ENCODE results near the gene GPRC5B. TPM values are rescaled to one million over a fixed set of nuclear protein-coding genes. Genes with fewer than 3 reads are reported as not detected.
A peak's percentile ranks its signal among the peaks of the same experiment; 100 is the strongest.

Gene GPRC5B
- total and polyA plus RNA-seq, 5 donors from 2014 or later = 0.14 to 0.42 (median 0.26) TPM; not detected in 1

DNA sequence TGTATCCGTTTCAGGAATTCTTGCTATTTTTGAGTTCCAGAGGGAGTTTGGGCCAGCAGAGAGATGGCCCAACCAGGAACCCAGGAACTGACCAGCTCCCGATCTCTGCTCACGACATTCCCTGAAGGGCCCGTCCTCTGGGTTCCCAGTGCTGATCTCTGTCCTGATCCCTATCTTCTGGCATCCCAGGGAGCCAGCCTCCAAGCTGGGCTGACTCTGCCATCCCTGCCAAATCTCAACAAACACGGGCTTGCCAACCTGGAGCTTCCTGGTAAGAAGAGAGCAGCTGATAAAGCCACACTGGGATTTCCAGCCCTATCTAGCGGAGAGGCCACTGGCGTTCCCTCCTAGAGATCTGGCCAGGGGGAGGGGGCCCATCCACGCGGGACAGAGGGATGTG is 16.2 kb downstream of the GPRC5B start:
- DNase-seq (no peak), ATAC-seq (ENCODE audit: low read depth in 2 of 2) (no peak)
- Mint-ChIP-seq H3K4me3 (no peak overlapping the region), H3K4me1 (no peaks in the 10 kb centered on the region), H3K36me3 (peaks cover 3% of the 10 kb centered on the region), H3K27ac (no peak overlapping the region), H3K27me3 (no peaks in the 10 kb centered on the region), H3K9me3 (peaks cover 0 to 1% (median 0%) of the 10 kb centered on the region in 7 donors)
- Histone ChIP-seq H3K4me1 (ENCODE audit: control insufficient read depth, insufficient read depth, low read length, poor library complexity, severe bottlenecking) (no peaks in the 10 kb centered on the region), H3K36me3 (ENCODE audit: control insufficient read depth, insufficient read depth, low read length) (no peaks in the 10 kb centered on the region), H3K27ac (ENCODE audit: insufficient read depth, low read length, poor library complexity, severe bottlenecking) (no peak overlapping the region), H3K27me3 (ENCODE audit: control insufficient read depth, insufficient read depth, low read length) (no peaks in the 10 kb centered on the region), H3K9me3 (ENCODE audit: control insufficient read depth in 2 of 2, low read length in 2 of 2) (no peaks in the 10 kb centered on the region), H3K4me3 (ENCODE audit: low read depth, low read length) (no peak overlapping the region)

DNA sequence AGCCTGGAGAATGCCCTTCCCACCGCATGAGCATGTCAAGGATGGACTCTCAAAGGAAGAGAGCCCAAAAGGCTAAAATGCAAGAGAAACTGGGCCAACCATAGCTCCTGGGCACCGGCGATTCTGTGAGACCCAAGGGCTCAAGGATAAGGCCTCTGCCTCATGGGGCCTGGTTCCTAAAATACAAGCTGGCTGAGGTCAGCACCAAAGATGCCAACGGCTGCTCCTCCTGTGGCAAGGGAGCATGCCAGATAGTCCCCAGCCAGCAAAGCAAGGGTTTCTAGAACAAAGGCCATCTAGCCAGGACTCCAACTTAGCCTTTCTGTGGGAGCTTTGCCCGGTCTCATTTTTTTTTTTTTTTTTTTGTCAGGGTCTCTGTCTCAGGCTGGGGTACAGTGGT is 20.1 kb downstream of the GPRC5B start:
- Mint-ChIP-seq H3K36me3 (peaks cover 3% of the 10 kb centered on the region), H3K27ac (no peak overlapping the region)
- ATAC-seq (ENCODE audit: low read depth in 2 of 2) = no peak

DNA sequence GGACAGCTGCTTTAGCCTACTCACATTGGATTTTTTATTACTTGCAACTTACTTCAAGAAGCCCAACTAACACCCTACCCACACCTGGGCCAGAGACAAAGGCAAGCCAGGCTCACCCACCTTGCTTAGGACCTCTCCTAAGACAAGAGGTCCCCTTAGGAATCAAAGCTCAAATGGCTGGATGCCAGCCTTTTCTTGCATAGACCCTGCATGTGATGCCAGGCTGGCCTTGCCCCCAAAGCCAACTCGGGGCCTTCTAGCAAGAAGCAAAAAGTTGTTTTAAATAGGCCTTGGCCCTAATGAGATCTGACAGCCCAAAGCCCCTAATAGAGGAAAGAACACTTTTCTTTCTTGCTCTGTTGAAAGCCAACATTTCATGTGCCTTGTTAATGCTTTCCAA is 20.7 kb downstream of the GPRC5B start:
- H3K9me3 Mint-ChIP-seq = no peaks in the 10 kb centered on the region

More for the DNA sequence above, 20.1 kb downstream of the GPRC5B start:
- no peaks in the 10 kb centered on the region for H3K4me1 Mint-ChIP-seq
- Histone ChIP-seq H3K36me3 (ENCODE audit: control insufficient read depth, insufficient read depth, low read length) (no peaks in the 10 kb centered on the region), H3K4me1 (ENCODE audit: control insufficient read depth, insufficient read depth, low read length, poor library complexity, severe bottlenecking) (no peaks in the 10 kb centered on the region), H3K9me3 (ENCODE audit: control insufficient read depth in 2 of 2, low read length in 2 of 2) (no peaks in the 10 kb centered on the region), H3K4me3 (ENCODE audit: low read depth, low read length) (no peak overlapping the region), H3K27me3 (ENCODE audit: control insufficient read depth, insufficient read depth, low read length) (no peaks in the 10 kb centered on the region), H3K27ac (ENCODE audit: insufficient read depth, low read length, poor library complexity, severe bottlenecking) (no peak overlapping the region)
- no peak overlapping the region for H3K4me3 Mint-ChIP-seq
- no peaks in the 10 kb centered on the region for H3K9me3 Mint-ChIP-seq
- no peak for DNase-seq
- H3K27me3 Mint-ChIP-seq = no peaks in the 10 kb centered on the region

DNA sequence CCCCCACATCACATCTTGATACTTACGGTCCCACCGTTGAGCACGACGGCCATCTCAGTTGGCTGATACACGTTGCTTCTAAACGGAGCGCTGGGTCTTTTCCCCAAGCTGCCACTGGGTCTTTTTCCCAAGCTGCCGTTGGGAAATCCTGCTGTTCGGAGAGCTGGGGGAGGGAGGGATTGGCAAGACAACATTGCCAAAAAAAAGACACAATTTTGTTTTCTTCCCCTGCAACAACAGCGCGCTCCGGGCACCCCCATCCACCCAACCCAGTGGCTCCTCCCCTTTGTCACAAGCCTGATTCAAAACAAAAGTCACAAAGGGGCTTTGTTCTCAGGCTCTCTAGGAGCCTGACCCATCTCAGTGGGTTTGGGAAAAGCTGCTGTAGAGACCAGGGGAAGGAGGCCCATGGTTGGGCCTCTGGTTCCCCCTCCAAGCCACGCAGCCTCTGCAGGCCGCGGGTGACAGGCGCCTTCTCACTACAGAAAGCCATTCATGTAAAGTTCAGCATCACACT is 22.8 kb downstream of the GPRC5B start:
- Mint-ChIP-seq H3K27me3 (no peaks in the 10 kb centered on the region), H3K27ac (peak overlapping the region in 1 of 3 donors; percentile 14), H3K36me3 (no peaks in the 10 kb centered on the region), H3K9me3 (no peaks in the 10 kb centered on the region), H3K4me1 (no peaks in the 10 kb centered on the region), H3K4me3 (no peak overlapping the region)
- Histone ChIP-seq H3K27me3 (ENCODE audit: control insufficient read depth, insufficient read depth, low read length) (no peaks in the 10 kb centered on the region), H3K9me3 (ENCODE audit: control insufficient read depth in 2 of 2, low read length in 2 of 2) (no peaks in the 10 kb centered on the region), H3K4me1 (ENCODE audit: control insufficient read depth, insufficient read depth, low read length, poor library complexity, severe bottlenecking) (no peaks in the 10 kb centered on the region), H3K4me3 (ENCODE audit: low read depth, low read length) (no peak overlapping the region), H3K36me3 (ENCODE audit: control insufficient read depth, insufficient read depth, low read length) (no peaks in the 10 kb centered on the region), H3K27ac (ENCODE audit: insufficient read depth, low read length, poor library complexity, severe bottlenecking) (no peak overlapping the region)
- no peak for ATAC-seq (ENCODE audit: low read depth in 2 of 2)
- DNase-seq = no peak

More for the DNA sequence above, 20.7 kb downstream of the GPRC5B start:
- DNase-seq = no peak
- Mint-ChIP-seq H3K4me3 (no peak overlapping the region), H3K27ac (no peak overlapping the region), H3K36me3 (peaks cover 3% of the 10 kb centered on the region), H3K27me3 (no peaks in the 10 kb centered on the region), H3K4me1 (no peaks in the 10 kb centered on the region)
- H3K4me1 ChIP-seq (ENCODE audit: control insufficient read depth, insufficient read depth, low read length, poor library complexity, severe bottlenecking) = no peaks in the 10 kb centered on the region
- no peaks in the 10 kb centered on the region for H3K36me3 ChIP-seq (ENCODE audit: control insufficient read depth, insufficient read depth, low read length)
- no peak overlapping the region for H3K4me3 ChIP-seq (ENCODE audit: low read depth, low read length)
- no peaks in the 10 kb centered on the region for H3K27me3 ChIP-seq (ENCODE audit: control insufficient read depth, insufficient read depth, low read length)
- ATAC-seq (ENCODE audit: low read depth in 2 of 2) = no peak
- no peaks in the 10 kb centered on the region for H3K9me3 ChIP-seq (ENCODE audit: control insufficient read depth in 2 of 2, low read length in 2 of 2)
- H3K27ac ChIP-seq (ENCODE audit: insufficient read depth, low read length, poor library complexity, severe bottlenecking) = no peak overlapping the region

DNA sequence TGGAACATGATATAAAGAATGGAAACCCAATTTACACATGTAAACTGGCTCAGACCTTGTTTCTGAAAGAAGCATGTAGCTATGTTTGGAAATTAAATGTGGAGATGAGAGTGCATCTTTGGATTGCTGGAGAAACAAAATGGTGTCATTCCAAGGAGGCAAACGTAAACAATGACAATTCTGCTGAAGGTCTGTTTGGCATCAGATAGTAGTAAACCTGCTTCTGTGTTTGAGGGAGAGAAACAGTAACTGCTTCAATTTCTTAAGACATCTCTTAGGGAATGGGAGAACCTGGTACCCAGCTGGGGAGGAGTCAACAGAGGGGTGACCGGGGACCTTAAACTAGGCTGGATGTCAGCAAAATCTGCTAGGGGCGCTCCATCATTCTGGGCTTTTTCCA is 23.5 kb downstream of the GPRC5B start:
- no peak for DNase-seq
- H3K27me3 Mint-ChIP-seq = no peaks in the 10 kb centered on the region
- no peak overlapping the region for H3K4me3 Mint-ChIP-seq
- no peaks in the 10 kb centered on the region for H3K4me1 ChIP-seq (ENCODE audit: control insufficient read depth, insufficient read depth, low read length, poor library complexity, severe bottlenecking)
- no peaks in the 10 kb centered on the region for H3K36me3 ChIP-seq (ENCODE audit: control insufficient read depth, insufficient read depth, low read length)
- ATAC-seq (ENCODE audit: low read depth in 2 of 2) = no peak
- no peaks in the 10 kb centered on the region for H3K27me3 ChIP-seq (ENCODE audit: control insufficient read depth, insufficient read depth, low read length)
- no peaks in the 10 kb centered on the region for H3K4me1 Mint-ChIP-seq
- H3K4me3 ChIP-seq (ENCODE audit: low read depth, low read length) = no peak overlapping the region
- no peak overlapping the region for H3K27ac ChIP-seq (ENCODE audit: insufficient read depth, low read length, poor library complexity, severe bottlenecking)
- no peak overlapping the region for H3K27ac Mint-ChIP-seq
- no peaks in the 10 kb centered on the region for H3K36me3 Mint-ChIP-seq
- no peaks in the 10 kb centered on the region for H3K9me3 ChIP-seq (ENCODE audit: control insufficient read depth in 2 of 2, low read length in 2 of 2)
- no peaks in the 10 kb centered on the region for H3K9me3 Mint-ChIP-seq

DNA sequence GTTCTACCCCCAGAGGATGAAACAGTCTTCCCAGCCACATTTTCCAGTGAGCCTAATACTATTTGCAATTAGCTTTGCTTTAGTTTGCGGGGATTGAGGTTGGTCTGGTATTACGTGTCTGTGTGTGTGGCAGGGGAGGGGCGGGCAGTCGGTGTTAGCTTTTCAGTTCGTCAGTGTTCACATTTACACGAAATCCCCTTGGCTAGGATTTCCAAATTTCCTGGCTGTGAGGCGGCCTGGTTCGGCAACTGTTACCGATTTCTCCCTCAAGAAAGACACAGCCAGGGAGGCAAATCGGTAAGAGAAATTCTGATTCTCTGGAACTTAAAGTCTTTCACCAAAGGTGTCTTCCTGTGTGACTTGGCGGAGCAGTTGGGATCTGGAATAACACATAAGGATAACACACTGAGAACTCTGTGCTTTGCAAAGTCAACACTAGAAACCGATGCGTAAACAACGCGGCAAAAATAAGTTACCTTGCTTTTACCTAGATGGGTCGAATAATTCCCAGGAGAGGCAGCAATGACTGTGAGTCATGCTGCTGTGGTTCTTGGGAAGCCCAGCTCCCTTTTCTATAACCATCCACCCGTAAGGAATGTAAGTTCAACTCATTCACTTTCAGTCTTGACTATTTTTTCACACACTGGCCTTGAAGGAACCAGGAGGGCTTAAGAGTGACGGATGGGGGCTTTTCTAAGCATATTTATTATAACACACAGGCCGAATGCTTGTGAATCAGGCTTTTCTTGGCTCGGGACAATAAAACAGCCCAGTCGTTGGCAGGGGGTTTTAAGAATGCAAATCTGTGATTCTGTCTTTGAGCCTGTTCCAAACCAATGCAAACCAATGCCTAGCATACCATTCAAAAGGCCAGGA is 24.2 kb downstream of the GPRC5B start:
- no peak overlapping the region for H3K4me3 Mint-ChIP-seq
- no peaks in the 10 kb centered on the region for H3K36me3 ChIP-seq (ENCODE audit: control insufficient read depth, insufficient read depth, low read length)
- no peak overlapping the region for H3K4me3 ChIP-seq (ENCODE audit: low read depth, low read length)
- H3K4me1 Mint-ChIP-seq = no peaks in the 10 kb centered on the region
- no peaks in the 10 kb centered on the region for H3K4me1 ChIP-seq (ENCODE audit: control insufficient read depth, insufficient read depth, low read length, poor library complexity, severe bottlenecking)
- ATAC-seq (ENCODE audit: low read depth in 2 of 2) = no peak
- no peak overlapping the region for H3K27ac ChIP-seq (ENCODE audit: insufficient read depth, low read length, poor library complexity, severe bottlenecking)
- DNase-seq = no peak
- no peak overlapping the region for H3K27ac Mint-ChIP-seq
- H3K9me3 Mint-ChIP-seq = no peaks in the 10 kb centered on the region
- H3K9me3 ChIP-seq (ENCODE audit: control insufficient read depth in 2 of 2, low read length in 2 of 2) = no peaks in the 10 kb centered on the region
- no peaks in the 10 kb centered on the region for H3K27me3 Mint-ChIP-seq
- no peaks in the 10 kb centered on the region for H3K27me3 ChIP-seq (ENCODE audit: control insufficient read depth, insufficient read depth, low read length)
- no peaks in the 10 kb centered on the region for H3K36me3 Mint-ChIP-seq

DNA sequence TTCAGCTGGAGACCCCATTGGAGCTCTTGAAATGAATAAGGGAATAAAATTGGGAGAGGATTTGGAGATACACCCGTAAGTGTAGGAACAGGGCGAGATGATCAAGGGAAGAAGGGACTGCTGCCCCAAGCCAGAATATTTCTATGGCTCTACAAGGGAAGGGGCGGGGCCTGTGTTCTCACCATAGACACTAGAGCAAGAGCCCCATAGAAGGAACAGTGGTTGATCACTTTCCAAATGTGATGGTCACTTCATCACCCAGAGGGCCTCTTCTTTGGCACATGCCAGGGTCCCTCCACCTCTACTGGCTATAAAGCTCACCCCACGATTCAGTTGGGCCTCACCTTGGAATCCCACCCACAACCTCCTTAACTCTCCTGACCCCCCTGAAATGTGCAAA is 25.0 kb downstream of the GPRC5B start:
- no peak overlapping the region for H3K4me3 Mint-ChIP-seq
- no peaks in the 10 kb centered on the region for H3K9me3 ChIP-seq (ENCODE audit: control insufficient read depth in 2 of 2, low read length in 2 of 2)
- DNase-seq (no peak), ATAC-seq (ENCODE audit: low read depth in 2 of 2) (no peak)
- no peaks in the 10 kb centered on the region for H3K27me3 ChIP-seq (ENCODE audit: control insufficient read depth, insufficient read depth, low read length)
- no peaks in the 10 kb centered on the region for H3K4me1 ChIP-seq (ENCODE audit: control insufficient read depth, insufficient read depth, low read length, poor library complexity, severe bottlenecking)
- H3K36me3 ChIP-seq (ENCODE audit: control insufficient read depth, insufficient read depth, low read length) = no peaks in the 10 kb centered on the region
- H3K9me3 Mint-ChIP-seq = no peaks in the 10 kb centered on the region
- H3K4me3 ChIP-seq (ENCODE audit: low read depth, low read length) = no peak overlapping the region
- no peak overlapping the region for H3K27ac ChIP-seq (ENCODE audit: insufficient read depth, low read length, poor library complexity, severe bottlenecking)
- no peaks in the 10 kb centered on the region for H3K27me3 Mint-ChIP-seq
- H3K4me1 Mint-ChIP-seq = no peaks in the 10 kb centered on the region
- H3K36me3 Mint-ChIP-seq = no peaks in the 10 kb centered on the region
- no peak overlapping the region for H3K27ac Mint-ChIP-seq

DNA sequence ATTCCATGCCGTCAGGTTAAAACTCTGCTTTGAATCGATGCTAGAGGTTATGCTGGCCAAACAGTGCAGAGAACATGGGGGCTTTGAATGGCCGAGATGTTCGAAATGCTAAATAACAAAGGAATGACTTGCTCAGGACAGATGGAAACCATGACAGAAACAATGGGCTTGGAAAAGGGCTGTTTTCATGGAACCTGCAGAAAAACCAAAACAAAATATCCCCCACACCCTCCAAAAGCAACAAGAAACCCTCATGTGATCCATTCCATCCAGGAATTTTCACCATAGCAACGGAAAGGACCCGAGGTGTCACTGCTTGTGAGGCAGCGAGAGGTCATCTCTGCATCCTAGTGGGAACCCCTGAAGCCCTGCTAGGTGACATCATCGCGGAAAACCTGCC is 25.5 kb downstream of the GPRC5B start:
- no peaks in the 10 kb centered on the region for H3K36me3 Mint-ChIP-seq
- H3K9me3 Mint-ChIP-seq = no peaks in the 10 kb centered on the region
- no peaks in the 10 kb centered on the region for H3K36me3 ChIP-seq (ENCODE audit: control insufficient read depth, insufficient read depth, low read length)
- H3K4me3 Mint-ChIP-seq = no peak overlapping the region
- no peaks in the 10 kb centered on the region for H3K4me1 ChIP-seq (ENCODE audit: control insufficient read depth, insufficient read depth, low read length, poor library complexity, severe bottlenecking)
- H3K27ac Mint-ChIP-seq = no peak overlapping the region
- H3K27me3 Mint-ChIP-seq = no peaks in the 10 kb centered on the region
- no peaks in the 10 kb centered on the region for H3K9me3 ChIP-seq (ENCODE audit: control insufficient read depth in 2 of 2, low read length in 2 of 2)
- DNase-seq (no peak), ATAC-seq (ENCODE audit: low read depth in 2 of 2) (no peak)
- no peak overlapping the region for H3K27ac ChIP-seq (ENCODE audit: insufficient read depth, low read length, poor library complexity, severe bottlenecking)
- no peaks in the 10 kb centered on the region for H3K27me3 ChIP-seq (ENCODE audit: control insufficient read depth, insufficient read depth, low read length)
- H3K4me3 ChIP-seq (ENCODE audit: low read depth, low read length) = no peak overlapping the region
- H3K4me1 Mint-ChIP-seq = no peaks in the 10 kb centered on the region
